ACHN (cell line): Measurements from ENCODE around the gene MYO9A.

Source experiments
- DNase-seq: peaks from one replicate; pipeline ENCODE4 v3.0.0-alpha.2; 2015
- in situ Hi-C: cut with HindIII; loops from 2 replicates; pipeline ENCODE4 v1.10.0; 2017; ENCODE audit warnings: low sequenced_read_pairs, low pct_ligation_motif_present, low pct_unique_long_range_greater_than_20kb

The MYO9A gene

GRCh38 chr15:72141171-72142084 is 23.5 kb upstream of the MYO9A start:
- in situ Hi-C loops, result no loop called here

GRCh38 chr15:72140088-72140487 is 22.1 kb upstream of the MYO9A start:
- DNase-seq, result no peak
- in situ Hi-C loops, result no loop called here

More at GRCh38 chr15:72141171-72142084, 23.5 kb upstream of the MYO9A start:
- no peak for DNase-seq

- DNase-seq, result no peak
- in situ Hi-C loops, result no loop called here
These were observed 21.7 kb upstream of the MYO9A start for GRCh38 chr15:72139667-72140066.

- DNase-seq, result no peak
- in situ Hi-C loops, result no loop called here
These were observed 18.5 kb upstream of the MYO9A start for GRCh38 chr15:72136170-72137051.

GRCh38 chr15:72135719-72136118 is 17.8 kb upstream of the MYO9A start:
- no peak for DNase-seq
- in situ Hi-C loops, result no loop called here

GRCh38 chr15:72133211-72133610 is 15.3 kb upstream of the MYO9A start:
- no peak for DNase-seq
- in situ Hi-C loops, result no loop called here

GRCh38 chr15:72131922-72132321 is 14.0 kb upstream of the MYO9A start:
- no peak for DNase-seq
- in situ Hi-C loops, result no loop called here

- no peak for DNase-seq
- in situ Hi-C loops, result no loop called here
These were observed 12.3 kb upstream of the MYO9A start for GRCh38 chr15:72130272-72130671.

- DNase-seq, result no peak
These were observed 10.4 kb upstream of the MYO9A start for GRCh38 chr15:72128359-72128758.

GRCh38 chr15:72127724-72128322 is 9.9 kb upstream of the MYO9A start:
- in situ Hi-C loops, result no loop called here
- no peak for DNase-seq

More at GRCh38 chr15:72128359-72128758, 10.4 kb upstream of the MYO9A start:
- in situ Hi-C loops, result no loop called here

- no peak for DNase-seq
- in situ Hi-C loops, result no loop called here
These were observed 6.3 kb upstream of the MYO9A start for GRCh38 chr15:72124218-72124617.

- peak; percentile 80 for DNase-seq
- in situ Hi-C loops, result no loop called here
These were observed 399 bp downstream of the MYO9A start for GRCh38 chr15:72117486-72118016.

GRCh38 chr15:72116731-72117485 is 1.0 kb downstream of the MYO9A start:
- in situ Hi-C loops, result no loop called here
- DNase-seq, result peak; percentile 33

GRCh38 chr15:72113347-72114031 is 4.5 kb downstream of the MYO9A start:
- in situ Hi-C loops, result no loop called here
- no peak for DNase-seq

- in situ Hi-C loops, result no loop called here
- no peak for DNase-seq
These were observed 5.1 kb downstream of the MYO9A start for GRCh38 chr15:72112805-72113204.

GRCh38 chr15:72112116-72112515 is 5.8 kb downstream of the MYO9A start:
- in situ Hi-C loops, result no loop called here
- no peak for DNase-seq

- in situ Hi-C loops, result no loop called here
- no peak for DNase-seq
These were observed 7.6 kb downstream of the MYO9A start for GRCh38 chr15:72110355-72110754.

GRCh38 chr15:72106068-72106467 is 11.9 kb downstream of the MYO9A start:
- DNase-seq, result no peak
- in situ Hi-C loops, result no loop called here
